DMS114 treated with DMSO at 0.1 percent for 48 hours (cell line): ENCODE measurements around the gene PSTK.

Experiments used
- DNase-seq: peaks from one replicate; lab custom pipeline; 2025; ENCODE audit not compliant: unreplicated experiment; lab: John Stamatoyannopoulos, UW

The PSTK gene

DNA sequence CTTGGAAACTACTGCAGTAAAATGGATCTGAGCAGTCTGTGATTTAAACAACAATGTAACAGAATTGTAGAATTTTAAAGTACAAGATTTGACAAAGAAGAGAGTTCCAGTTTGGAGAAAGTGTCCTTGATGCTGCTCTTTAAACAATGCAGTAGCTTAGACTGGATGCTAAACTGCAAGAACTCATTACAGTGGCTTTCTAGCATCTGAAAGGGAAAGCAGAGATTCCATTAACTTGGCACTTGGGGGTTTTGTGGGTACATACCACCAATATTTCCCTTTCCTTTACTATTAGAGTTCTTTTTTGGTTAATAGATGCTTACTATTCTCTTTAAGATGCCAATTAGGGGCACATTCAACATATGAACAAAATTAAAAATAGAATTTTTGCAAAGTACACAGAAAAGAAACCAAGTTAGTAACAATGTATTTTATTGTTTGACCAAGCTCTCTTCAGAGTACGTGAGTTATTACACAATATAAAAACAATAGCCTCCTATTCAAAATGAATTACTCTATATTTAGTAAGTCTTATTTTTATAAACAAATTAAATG lies 11.9 kb downstream of the PSTK start:
- DNase-seq: no peak

DNA sequence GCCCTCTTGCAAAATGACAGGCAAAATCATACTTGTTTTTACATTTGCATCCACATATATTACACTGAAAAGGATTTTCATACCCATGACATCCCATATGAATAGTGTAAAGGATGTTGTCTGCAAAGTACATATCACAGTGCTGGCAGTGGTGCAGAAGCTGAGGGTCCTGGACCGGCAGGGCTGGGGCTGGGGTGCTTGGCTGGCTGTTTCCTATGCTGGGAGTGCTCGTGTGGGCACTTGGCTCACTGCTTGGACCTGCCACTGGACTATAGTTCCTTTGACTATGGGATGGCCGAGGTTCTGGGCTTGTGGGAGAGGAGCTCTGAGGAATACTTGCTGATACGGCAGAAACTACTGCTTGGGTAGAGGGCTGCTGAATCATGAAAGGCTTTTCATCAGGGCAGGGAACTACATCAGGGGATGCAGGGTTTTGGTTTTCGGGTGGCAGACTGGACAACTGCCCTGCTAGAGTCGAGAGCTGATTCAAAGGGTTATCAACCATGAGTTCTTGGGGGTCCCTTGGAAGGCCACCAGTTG lies 13.7 kb downstream of the PSTK start:
- DNase-seq: no peak

DNA sequence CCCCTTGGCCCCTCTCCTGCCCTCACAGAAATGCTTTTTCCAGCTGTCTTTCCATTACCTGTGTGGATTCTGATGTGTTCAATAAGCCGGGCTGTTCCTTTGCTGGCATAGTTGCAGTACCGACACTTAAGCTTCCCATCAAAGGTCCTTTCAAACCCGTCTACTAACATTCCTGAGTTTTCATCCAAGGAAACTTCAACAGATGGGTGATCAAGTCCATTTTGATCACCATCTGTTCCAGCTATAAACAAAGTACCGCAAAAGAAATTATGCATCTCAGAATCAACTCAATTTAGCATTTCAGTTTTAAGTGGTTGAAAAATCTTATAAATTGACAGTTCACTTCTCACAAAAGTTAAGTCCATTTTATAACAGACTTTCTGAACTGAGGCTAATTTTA lies 15.7 kb downstream of the PSTK start:
- DNase-seq: no peak

DNA sequence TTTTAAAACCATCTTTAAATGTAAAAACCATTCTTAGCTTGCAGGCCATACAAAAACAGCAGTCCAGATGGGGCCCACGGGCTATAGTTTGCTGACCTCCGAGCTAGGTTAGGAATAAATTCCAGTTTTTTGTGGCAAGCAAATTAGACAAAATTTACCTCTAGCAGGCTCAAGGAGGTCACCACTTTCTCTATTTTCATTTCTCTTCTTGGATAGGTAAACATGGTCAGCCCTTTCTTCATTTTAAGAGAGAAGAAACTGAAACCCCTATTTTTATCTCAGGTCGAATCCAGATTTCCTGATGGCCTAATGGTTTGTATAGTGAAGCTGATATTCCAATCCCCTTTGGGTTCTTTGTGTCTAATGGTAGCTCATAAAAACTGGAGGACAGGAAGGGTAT lies 17.7 kb downstream of the PSTK start:
- DNase-seq: no peak

DNA sequence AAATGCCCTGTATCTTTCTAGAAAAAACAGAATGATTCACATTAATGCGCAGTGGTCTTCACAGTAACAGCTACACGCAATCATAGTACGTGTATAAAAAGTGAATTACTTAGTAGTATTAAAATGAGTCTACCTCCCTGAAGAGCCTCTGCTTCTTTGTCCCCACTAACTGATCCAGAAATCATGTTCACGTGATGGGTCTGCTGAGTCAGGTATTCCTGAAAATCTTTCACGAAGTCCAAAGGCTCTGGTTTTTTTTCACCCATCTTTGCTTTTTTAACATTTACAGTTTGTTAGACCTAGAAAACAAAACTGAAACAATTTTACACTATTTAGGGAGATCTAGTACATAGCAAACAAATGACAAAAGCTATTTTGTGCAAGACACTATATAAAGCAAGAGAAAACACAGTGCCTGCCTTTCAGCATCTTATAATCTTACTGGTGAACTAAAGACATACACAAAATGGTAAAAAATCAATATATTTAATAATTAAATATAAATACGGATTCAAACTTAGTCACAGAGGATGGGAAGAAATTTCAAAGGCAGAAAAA lies 18.2 kb downstream of the PSTK start:
- DNase-seq: no peak

- no peak for DNase-seq
Observed at GRCh38 chr10:122998934-122999333, 18.7 kb downstream of the PSTK start.

GRCh38 chr10:122999347-122999746 lies 19.1 kb downstream of the PSTK start:
- no peak for DNase-seq

DNA sequence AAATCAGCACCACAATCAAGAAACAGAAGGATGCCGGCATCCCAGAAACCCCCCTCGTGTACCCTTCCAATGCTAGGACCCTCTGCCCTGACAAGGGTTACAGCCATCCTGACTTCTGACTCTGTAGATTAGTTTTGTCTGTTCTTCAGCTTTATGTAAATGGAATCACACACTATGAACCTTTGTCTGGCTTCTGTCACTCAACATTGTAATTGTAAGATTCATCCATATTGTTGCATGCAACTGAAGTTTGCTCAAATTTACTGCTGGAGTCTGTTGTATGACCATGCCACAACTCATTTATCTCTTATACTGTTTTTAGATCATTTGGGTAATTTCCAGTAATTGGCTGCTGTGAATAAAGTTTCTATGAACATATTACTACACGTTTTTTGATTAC lies 20.0 kb downstream of the PSTK start:
- DNase-seq: no peak

DNA sequence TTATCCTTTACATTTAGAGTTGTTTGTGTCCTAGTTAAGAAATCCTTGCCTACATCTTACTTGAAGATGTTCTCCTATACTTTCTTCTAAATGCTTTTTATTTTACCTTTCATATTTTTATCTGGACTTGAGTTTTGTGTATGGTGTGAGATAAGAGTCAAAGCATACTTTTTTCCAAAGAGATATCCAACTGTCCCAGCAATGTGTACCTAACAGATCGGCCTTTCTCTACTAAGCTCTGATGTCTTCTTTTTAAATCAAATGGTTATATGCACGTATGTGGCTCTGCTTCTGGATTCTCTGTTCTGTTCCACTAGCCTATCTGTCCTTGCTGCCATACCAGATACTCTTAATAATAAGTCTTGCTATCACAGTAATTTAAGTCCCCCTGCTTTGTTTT lies 21.2 kb downstream of the PSTK start:
- DNase-seq: no peak

GRCh38 chr10:123004298-123004697 lies 24.1 kb downstream of the PSTK start:
- no peak for DNase-seq

DNA sequence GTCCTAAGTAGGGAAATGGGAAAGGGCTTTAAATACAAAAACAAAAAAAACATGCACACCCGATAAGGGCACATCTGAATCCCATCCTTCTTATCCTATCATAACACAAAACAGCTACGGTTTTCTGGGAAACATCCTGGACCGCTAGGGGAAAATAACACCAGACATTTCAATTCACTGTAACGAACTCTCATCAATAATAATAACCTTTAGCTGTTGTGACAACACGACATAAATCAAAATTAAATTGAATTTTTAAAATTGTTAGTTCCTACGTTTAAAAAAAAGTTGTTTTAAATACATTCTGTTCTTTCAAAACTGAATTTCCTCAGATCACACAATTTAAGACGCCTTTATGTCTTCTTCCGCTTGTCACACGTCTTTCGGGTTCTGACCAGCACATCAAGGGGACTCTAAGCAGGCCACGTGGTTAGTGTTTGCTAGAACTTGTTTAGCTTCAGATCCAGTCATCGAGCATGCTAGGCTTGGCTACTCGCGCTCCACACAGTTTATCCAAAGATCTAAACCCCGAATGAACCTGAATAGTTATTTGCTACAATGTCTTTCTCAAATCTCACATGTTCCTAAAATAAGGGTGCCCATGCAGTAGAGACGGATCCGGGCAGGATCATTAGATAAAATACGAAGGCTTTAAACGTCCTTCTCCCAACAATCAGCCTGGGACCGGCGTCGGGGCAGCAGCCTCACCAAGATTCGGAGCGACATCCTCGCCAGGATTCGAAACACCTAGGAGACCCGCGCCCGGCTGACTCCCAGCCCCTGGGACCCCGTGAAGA lies 27.6 kb downstream of the PSTK start:
- peak; percentile 64 for DNase-seq

GRCh38 chr10:123008355-123009104 lies 28.3 kb downstream of the PSTK start, which contains the start of the genes ACADSB and IKZF5:
ACADSB (plus strand) TSS chr10:123009006; CDS start chr10:123009030, 24 bp downstream.
IKZF5 (minus strand) TSS chr10:123008795; CDS start chr10:122998625, 10,170 bp downstream.
- DNase-seq: peak; percentile 92

GRCh38 chr10:123009105-123009820 lies 29.1 kb downstream of the PSTK start:
- no peak for DNase-seq

DNA sequence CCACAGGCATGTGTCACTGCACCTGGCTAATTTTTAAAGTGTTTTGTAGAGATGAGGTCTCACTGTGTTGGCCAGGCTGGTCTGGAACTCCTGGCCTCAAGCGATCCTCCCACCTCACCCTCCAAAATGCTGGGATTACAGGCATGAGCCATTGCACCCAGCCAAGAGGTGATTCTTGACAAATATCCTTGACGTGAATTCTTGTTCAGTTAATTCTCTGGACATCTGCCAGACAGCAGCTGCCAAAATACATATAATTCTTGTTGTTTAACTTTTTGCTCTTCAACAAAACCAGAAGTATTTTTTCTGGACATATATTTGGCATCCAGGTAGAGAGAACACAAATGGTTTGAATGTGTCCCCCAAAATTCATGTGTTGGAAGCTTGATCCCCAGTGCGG lies 31.8 kb downstream of the PSTK start:
- no peak for DNase-seq

- no peak for DNase-seq
Observed at GRCh38 chr10:123013456-123014419, 33.5 kb downstream of the PSTK start.

- DNase-seq: no peak
Observed at GRCh38 chr10:123014772-123015171, 34.6 kb downstream of the PSTK start.

GRCh38 chr10:123016228-123016627 lies 36.0 kb downstream of the PSTK start:
- DNase-seq: no peak

DNA sequence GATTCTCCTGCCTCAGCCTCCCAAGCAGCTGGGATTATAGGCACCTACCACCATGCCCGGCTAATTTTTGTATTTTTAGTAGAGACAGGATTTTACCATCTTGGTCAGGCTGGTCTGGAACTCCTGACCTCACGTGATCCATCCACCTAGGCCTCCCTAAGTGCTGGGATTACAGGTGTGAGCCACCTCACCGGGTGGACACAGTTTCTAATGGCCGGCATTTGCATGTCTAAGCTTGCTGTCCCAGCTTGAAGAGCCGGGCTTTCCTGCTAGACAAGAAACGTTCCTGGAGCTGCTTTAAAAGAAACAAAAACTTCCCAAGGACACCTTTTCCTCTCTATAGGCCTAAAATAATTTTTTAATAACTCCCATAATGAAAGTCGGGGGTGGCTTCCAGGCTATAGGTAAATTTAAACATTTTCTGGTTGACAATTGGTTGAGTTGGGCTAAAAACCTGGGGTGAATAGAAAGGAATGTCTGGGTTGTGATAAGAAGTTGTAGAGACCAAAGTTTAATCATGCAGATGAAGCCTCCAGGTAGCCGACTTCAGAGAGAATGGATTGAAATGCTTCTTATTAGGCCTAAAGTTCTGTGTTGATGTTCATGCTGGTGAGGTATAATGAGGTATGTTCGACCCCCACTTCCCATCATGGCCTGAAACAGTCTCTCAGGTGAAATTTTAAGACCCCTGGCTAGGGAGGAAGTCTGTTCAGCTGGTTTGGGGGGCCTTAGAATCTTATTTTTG lies 37.4 kb downstream of the PSTK start:
- DNase-seq: no peak

- DNase-seq: no peak
Observed at GRCh38 chr10:123018531-123018930, 38.3 kb downstream of the PSTK start.
